22Rv1 (cell line): Measurements from ENCODE around the gene PLCB3.
A peak's percentile ranks its signal among the peaks of the same experiment; 100 is the strongest.

Experiments used
- H3K27ac ChIP-seq: fragments of 450-650 bp; 2 replicates; pipeline ENCODE4 v1.5.1; 2017
- ZFX ChIP-seq: fragments of 450-650 bp; IDR thresholded peaks from 2 replicates; pipeline ENCODE4 v1.6.1; 2017; ENCODE audit warnings: antibody characterized with exemption, borderline replicate concordance
- TF ChIP-seq, protein P1 (sequence below): fragments of 450-650 bp; IDR thresholded peaks from 2 replicates; pipeline ENCODE4 v1.5.1; 2017; ENCODE audit warnings: mild to moderate bottlenecking

Gene PLCB3

DNA sequence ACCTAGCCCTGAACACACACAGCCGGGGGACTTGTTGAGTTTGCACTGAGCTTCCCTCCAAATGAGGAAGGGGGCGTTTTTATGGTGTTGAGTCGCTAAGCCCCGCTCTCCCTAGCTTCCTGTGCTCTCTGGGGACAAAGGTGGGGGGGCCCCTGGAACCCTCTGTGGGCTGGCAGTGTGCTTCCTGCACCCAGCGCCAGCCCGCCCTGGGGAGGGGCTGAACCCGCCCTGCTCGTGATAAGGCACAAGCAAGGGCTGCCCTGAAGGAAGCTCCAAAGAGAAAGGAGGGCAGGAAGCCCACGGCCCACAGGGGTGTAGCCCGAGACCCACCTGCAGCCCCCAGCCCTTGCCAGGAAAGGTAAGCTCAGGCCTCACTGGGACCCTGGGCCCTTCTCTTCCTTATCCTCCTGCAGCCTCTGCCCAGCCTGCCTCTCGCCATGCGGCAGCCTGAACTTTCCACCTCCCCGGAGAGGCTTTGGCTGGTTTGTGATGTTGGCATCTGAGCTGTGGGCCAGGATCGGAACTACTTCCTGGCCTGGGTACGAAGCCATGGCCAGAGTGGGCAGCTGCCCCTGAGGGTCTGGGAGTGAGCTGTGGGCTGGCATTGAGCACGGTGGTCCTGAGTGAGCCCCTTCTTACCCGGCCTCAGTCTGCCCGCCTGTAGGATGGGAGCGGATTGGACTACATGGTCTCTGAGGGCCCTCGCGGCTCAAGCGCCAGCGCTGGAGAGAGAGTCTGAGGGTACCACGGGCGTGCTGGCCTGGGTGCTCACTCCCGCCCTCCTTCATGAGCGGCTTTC lies 44.7 kb upstream of the PLCB3 start, which contains the start of gene FERMT3:
FERMT3 (plus strand) TSS at position 265 of the 799 bp plus-strand sequence. CDS start 644 bp downstream, outside the sequence.
- no peak for TF ChIP-seq ZFX
- TF ChIP-seq, protein P1, sequence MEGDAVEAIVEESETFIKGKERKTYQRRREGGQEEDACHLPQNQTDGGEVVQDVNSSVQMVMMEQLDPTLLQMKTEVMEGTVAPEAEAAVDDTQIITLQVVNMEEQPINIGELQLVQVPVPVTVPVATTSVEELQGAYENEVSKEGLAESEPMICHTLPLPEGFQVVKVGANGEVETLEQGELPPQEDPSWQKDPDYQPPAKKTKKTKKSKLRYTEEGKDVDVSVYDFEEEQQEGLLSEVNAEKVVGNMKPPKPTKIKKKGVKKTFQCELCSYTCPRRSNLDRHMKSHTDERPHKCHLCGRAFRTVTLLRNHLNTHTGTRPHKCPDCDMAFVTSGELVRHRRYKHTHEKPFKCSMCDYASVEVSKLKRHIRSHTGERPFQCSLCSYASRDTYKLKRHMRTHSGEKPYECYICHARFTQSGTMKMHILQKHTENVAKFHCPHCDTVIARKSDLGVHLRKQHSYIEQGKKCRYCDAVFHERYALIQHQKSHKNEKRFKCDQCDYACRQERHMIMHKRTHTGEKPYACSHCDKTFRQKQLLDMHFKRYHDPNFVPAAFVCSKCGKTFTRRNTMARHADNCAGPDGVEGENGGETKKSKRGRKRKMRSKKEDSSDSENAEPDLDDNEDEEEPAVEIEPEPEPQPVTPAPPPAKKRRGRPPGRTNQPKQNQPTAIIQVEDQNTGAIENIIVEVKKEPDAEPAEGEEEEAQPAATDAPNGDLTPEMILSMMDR, result no peak
- H3K27ac ChIP-seq, result peak within 1 kb of the TSS; percentile 40

DNA sequence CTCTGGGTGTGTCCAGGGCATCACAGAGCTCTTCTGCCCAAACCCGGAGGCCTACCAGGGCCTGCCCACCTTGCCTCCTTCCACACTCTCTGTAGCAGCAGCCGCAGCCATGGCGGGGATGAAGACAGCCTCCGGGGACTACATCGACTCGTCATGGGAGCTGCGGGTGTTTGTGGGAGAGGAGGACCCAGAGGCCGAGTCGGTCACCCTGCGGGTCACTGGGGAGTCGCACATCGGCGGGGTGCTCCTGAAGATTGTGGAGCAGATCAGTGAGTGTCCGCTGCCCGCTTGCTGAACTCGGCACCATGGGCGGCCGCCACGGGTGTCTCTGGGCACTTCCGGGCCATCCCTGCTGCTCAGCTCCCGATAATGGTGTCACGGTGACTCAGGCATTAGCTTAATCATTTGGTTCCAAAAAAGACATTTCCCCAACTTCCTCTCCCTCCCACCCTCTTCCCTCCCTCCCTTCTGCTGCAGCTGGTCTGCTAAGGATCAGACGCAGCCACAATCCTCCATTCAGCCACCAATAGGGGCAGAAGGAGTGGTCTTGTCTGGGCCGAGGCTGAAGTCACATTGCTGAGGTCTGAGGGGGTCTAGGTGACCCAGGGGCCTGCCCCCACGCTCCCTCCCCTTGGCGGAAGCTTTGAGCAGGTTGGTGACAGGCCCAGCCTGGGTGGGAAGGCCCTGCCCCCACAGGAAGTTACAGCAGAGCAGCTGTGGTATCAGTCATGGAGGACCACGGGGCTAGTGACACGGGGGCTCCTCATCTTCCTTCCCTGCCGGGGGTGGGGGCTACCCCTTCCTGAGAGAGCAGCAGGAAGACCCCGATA lies 43.9 kb upstream of the PLCB3 start:
- no peak overlapping the region for H3K27ac ChIP-seq

DNA sequence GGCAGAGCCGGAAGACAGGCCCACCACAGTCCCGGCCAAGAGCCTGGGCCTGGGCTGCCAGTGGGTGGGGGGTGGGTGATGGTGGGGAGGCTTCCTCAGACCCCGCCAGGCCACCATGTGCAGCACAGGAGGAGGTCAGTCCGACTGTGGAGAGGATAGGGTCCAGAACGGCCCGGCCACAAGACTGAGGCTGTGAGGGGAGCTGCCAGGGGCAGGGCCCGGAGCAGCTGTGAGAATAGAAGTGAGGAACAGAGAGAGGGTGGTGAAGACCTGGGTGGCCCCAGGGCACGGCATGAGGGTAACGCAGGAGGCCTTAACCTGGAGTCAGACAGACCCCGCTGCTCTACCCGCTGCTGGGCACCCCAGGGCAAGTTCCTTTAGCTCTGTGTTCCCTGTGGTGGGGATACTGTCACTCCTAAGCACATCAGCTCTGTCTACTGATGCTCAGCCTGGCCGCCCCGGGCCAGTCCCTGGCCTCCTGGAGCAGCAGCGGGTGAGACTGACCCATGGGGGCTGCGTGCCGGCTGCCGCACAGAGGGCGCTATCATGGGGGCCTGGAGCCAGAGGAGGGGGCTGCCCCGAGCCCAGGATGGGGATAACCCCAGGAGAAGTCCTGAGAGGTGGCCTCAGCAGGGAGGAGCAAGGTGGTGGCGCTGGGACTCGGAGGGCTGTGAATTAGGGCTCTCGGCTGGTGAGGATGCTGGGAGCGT lies 43.1 kb upstream of the PLCB3 start:
- TF ChIP-seq ZFX, result no peak
- TF ChIP-seq, protein P1, result no peak
- no peak overlapping the region for H3K27ac ChIP-seq

More for the DNA sequence above, 43.9 kb upstream of the PLCB3 start:
- no peak for TF ChIP-seq ZFX
- TF ChIP-seq, protein P1, result no peak

DNA sequence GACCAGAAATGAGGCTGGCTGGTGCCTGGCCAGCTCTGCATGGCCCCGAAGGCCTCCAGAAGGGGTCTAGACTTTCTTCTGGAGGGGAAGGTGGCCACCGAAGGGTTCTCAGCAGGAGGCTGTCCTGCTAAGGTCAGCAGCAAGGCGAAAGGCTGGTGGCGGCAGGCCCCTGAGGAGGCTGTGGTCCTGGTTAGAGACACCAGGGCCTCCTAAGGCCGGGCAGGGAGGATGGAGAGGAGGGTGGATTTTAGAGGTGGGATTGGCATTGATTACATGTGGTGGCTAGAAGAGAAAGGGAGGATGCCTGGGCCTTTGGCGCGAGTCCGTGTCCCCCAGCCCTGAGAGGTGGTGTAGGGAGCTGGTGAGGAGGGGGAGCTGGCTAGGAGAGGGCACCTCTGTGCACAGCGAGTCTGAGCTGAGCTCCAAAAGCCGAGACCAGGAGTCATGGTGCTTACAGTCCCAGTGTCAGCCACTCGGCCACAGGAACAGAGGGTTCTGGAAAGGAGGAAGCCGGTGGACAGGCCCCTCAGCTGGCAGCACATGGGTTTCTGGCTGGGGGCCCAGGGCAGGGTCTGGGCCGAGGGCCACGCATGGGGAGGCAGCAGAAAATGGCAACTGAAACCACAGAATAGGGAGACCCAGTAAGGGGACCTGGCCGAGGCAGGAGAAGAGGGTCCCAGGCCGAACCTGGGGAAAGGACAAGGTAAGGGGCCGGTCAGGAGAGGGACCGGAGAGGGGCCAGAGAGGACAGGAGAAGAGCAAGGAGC lies 42.4 kb upstream of the PLCB3 start:
- H3K27ac ChIP-seq, result no peak overlapping the region
- no peak for TF ChIP-seq ZFX

DNA sequence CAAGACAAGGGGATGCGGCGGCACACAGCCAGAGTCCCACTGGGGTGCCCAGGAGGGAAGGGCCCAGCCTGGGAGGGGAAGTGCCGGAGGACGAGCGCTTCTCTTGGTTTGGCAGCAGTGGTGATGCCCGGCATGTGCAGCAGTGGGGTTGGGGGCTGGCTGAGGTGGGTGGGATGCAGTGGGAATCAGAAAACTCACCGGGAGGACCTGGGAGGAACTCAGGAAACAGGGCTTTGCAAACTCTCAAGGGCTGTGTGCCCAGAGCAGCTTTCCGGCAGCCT lies 41.8 kb upstream of the PLCB3 start:
- no peak overlapping the region for H3K27ac ChIP-seq
- TF ChIP-seq, protein P1, result no peak
- no peak for TF ChIP-seq ZFX

DNA sequence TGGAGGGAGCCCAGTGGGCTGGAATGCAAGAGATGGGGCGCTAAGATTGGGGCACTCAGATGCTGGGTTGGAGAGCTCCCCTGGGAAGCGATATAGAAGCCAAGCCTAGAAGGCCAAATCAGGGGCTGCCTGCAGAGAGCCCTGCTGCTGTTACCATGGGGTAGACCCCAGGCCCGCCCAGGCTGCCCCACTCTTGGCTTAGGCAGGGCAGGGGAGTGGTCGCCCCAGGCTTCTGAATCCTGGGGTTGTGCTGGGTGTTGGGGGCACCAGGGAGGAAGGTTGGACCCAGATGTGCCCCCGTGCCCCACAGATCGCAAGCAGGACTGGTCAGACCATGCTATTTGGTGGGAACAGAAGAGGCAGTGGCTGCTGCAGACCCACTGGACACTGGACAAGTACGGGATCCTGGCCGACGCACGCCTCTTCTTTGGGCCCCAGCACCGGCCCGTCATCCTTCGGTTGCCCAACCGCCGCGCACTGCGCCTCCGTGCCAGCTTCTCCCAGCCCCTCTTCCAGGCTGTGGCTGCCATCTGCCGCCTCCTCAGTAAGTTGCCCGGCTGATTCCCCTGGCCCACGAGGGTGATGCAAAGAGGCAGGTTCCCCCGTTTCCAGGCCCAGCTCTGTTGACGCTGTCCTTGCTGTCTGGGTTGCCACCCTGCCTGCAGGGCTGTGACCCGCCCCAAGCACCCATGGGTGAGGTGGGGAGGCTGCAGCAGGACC lies 40.9 kb upstream of the PLCB3 start:
- TF ChIP-seq, protein P1, result no peak
- TF ChIP-seq ZFX, result no peak

More for the DNA sequence above, 40.9 kb upstream of the PLCB3 start:
- H3K27ac ChIP-seq, result no peak overlapping the region
